GM12873 (cell line): ENCODE measurements around the gene OXSM.

Source experiments
- TF ChIP-seq, protein P1 (sequence below): IDR thresholded peaks from 2 replicates; pipeline ENCODE4 v1.5.1; 2012; ENCODE audit warnings: low read depth, mild to moderate bottlenecking, moderate library complexity, low read length, control low read depth; ENCODE audit not compliant: insufficient read depth; ENCODE audit errors: missing control alignments

The OXSM gene

DNA sequence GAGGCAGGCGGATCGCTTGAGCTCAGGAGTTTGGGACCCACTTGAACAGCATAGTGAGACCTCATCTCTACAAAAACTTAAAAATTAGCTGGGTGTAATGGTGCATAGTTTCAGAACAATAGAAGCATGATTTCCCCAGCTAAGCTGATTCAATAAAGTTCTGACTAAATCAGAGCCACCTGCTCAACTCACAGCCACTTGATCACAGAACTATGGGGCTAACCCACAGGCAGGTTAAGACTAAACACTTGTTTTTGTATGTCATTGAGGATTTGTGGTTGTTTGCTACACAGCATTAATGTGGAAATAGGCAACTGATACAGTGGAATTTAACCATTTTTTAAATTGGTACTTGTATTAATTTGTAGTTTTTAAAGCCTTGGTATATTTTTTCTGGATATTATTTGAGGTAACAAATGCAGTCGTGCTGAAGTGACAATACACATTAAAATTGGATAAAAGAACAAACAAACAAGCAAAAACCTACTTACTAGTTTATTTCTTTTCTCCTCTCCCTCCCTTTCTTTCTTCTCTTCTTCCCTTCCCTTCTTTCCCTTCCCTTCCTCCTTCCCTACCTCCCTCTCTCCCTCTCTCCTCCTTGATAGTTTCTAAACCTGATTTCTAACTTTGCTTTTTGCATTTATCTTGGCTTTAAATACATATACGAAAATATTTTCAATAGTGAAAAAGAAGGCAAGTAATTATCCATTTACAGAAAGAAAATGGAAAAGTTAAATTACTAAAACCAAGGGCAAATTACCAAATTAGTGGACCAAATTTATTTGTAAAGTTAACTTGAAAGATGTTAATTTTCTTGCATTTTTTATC, 32.1 kb downstream of the OXSM start:
- TF ChIP-seq, protein P1, sequence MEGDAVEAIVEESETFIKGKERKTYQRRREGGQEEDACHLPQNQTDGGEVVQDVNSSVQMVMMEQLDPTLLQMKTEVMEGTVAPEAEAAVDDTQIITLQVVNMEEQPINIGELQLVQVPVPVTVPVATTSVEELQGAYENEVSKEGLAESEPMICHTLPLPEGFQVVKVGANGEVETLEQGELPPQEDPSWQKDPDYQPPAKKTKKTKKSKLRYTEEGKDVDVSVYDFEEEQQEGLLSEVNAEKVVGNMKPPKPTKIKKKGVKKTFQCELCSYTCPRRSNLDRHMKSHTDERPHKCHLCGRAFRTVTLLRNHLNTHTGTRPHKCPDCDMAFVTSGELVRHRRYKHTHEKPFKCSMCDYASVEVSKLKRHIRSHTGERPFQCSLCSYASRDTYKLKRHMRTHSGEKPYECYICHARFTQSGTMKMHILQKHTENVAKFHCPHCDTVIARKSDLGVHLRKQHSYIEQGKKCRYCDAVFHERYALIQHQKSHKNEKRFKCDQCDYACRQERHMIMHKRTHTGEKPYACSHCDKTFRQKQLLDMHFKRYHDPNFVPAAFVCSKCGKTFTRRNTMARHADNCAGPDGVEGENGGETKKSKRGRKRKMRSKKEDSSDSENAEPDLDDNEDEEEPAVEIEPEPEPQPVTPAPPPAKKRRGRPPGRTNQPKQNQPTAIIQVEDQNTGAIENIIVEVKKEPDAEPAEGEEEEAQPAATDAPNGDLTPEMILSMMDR = no peak

GRCh38 chr3:25823314-25823713, 33.4 kb downstream of the OXSM start:
- TF ChIP-seq, protein P1 = no peak

DNA sequence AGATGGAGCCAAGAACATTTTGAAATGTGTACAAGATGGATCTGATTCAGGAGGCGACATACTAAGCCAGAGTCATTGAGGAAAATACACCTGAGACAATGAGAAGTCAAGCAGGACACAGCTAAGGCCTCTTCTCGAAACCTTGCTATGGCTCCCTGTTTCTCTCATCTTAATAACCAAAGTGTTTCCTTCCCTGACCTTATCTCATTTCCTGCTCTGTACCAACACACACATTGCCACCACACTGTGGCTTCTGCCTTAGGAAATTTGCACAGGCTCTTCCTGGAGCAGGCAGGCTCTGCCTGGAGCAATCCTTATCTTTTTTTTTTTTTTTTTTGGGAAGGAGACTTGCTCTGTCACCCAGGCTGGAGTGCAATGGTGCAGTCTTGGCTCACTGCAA, 36.6 kb downstream of the OXSM start:
- TF ChIP-seq, protein P1 = no peak

DNA sequence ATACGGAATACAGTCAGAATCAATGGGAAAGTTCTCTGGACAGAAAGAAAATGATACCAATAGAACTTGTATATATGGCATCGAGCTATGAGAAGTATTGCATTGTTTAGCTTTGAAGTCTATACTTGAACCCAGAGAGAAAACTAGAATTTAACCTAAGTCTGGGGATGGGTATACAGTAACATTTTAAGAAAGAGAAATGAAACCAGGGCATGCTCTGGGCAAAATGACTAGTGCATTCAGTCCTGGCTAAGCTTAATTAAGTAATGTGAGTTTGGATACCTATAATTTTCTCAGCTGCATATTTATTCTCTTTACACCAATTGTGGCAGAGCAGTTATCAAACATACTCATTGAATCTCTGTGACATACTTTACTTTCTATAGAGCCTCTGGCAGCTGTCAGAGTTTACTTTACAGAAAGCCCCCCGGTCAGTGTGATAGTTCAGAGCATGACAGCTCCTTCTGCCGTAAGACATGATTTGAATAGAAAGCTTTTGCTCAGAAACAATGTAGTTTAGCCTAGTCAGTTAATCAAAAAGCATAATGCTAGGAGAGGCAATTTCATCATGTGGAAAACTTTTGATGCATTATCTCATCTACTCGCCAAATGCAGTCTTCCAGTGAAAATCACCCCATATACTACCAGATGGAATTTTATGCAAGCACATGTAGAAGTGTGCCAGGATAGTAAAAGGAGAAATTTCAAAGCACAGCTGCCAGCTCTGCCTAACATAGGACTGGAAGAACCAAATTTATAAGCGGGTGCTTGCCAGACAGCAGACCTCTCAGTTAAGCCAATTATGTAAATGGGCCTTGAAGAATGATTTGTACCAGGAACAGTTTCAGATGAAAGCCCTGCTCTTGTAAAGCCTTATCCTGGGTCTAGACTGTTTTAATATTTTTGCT, 40.7 kb downstream of the OXSM start:
- TF ChIP-seq, protein P1 = no peak

GRCh38 chr3:25831578-25831977, 41.7 kb downstream of the OXSM start:
- TF ChIP-seq, protein P1 = no peak

DNA sequence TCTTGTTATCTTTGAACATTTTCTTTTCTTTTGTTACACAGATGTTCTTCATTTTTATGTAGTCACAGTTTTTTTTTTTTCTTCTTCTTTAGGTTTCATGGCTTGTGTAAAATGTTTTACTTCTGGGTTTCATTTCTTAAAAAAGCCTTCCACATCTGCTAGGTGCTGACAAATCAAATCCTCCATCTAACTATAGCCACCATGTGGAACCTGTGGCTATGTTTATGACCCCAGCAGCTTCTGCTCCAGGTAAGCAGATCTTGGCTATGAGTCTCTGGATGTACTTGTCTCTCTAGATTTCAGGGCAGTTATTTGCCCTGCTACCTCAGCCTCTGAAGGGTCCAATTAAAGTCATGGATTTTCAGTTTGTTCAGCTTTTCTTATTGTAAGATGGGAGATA, 44.5 kb downstream of the OXSM start:
- TF ChIP-seq, protein P1 = no peak

- TF ChIP-seq, protein P1 = no peak
Observed at GRCh38 chr3:25836579-25836978, 46.7 kb downstream of the OXSM start.
